Natural killer cell treated with Interleukin-12 subunit alpha and Interleukin-12 subunit beta and Interleukin-15 and Interleukin-18, amount 100 ng/mL, for 72 hours (primary cell): ENCODE data around the gene ATRNL1. TPM values are rescaled to one million over a fixed set of nuclear protein-coding genes. Genes with fewer than 3 reads are reported as not detected.
A peak's percentile ranks its signal among the peaks of the same experiment; 100 is the strongest.

Source experiments
- ATAC-seq, 2 donors: fragments of 150-1000 bp; cut with Tn5 transposase in 1 of 2; sonication (Bioruptor Pico), chemical (Tn5 transposase) in 1 of 2; 2 replicates each; pipeline ENCODE4 v1.10.0; 2021
- DNase-seq: peaks from one replicate; pipeline ENCODE4 v3.0.0; 2022; ENCODE audit warnings: low spot score
- H3K27ac Mint-ChIP-seq, 2 donors: 1 replicate in 1 of 2; 2 replicates in 1 of 2; pipeline ENCODE4 v1.8.0; 2022; ENCODE audit warnings: mixed read lengths in 2 of 2, mild to moderate bottlenecking in 1 of 2, moderate library complexity in 1 of 2
- H3K27me3 Mint-ChIP-seq, 2 donors: 1 replicate in 1 of 2; 2 replicates in 1 of 2; pipeline ENCODE4 v1.8.0; 2022; ENCODE audit warnings: mixed read lengths in 2 of 2
- H3K36me3 Mint-ChIP-seq: one replicate; pipeline ENCODE4 v1.8.0; 2022; ENCODE audit warnings: mixed read lengths
- H3K4me1 Mint-ChIP-seq, 2 donors: 1 replicate in 1 of 2; 2 replicates in 1 of 2; pipeline ENCODE4 v1.8.0; 2022; ENCODE audit warnings: low read depth in 2 of 2, mixed read lengths in 2 of 2, mild to moderate bottlenecking in 1 of 2
- H3K4me3 Mint-ChIP-seq: one replicate; pipeline ENCODE4 v1.8.0; 2022; ENCODE audit warnings: mixed read lengths
- H3K9me3 Mint-ChIP-seq: 2 replicates; pipeline ENCODE4 v1.8.0; 2022; ENCODE audit warnings: mixed read lengths
- total RNA-seq, 2 donors: library from RNA; stranded (reverse); gene quantifications; one replicate each; pipeline ENCODE4 v1.2.3, GENCODE V29; 2022

Gene ATRNL1
- total RNA-seq, 2 donors from 2014 or later = not detected

DNA sequence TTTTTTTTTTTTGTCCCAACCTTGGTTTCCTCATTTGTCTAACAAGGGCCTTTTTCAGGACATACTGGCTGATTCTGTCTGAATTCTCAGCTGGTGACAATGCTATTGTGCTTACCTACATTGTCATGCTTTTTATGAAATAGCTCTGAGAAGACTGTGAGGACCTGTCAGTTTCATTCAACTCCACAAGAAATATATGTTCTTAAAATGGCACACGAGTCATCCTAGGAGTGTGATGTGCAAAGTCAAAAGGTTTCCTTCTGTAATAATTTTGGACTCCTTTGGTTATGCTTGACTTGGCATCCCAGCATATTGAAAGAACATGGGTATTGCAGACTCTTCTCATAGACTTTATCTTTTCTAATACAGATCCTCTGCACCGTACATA is 863.8 kb downstream of the ATRNL1 start:
- no peak overlapping the region for H3K4me3 Mint-ChIP-seq
- no peak for DNase-seq
- H3K4me1 Mint-ChIP-seq = no peaks in the 10 kb centered on the region
- ATAC-seq = no peak
- H3K36me3 Mint-ChIP-seq = no peaks in the 10 kb centered on the region
- H3K27ac Mint-ChIP-seq = no peak overlapping the region
- H3K9me3 Mint-ChIP-seq = peaks cover 14% of the 10 kb centered on the region
- H3K27me3 Mint-ChIP-seq = no peaks in the 10 kb centered on the region

DNA sequence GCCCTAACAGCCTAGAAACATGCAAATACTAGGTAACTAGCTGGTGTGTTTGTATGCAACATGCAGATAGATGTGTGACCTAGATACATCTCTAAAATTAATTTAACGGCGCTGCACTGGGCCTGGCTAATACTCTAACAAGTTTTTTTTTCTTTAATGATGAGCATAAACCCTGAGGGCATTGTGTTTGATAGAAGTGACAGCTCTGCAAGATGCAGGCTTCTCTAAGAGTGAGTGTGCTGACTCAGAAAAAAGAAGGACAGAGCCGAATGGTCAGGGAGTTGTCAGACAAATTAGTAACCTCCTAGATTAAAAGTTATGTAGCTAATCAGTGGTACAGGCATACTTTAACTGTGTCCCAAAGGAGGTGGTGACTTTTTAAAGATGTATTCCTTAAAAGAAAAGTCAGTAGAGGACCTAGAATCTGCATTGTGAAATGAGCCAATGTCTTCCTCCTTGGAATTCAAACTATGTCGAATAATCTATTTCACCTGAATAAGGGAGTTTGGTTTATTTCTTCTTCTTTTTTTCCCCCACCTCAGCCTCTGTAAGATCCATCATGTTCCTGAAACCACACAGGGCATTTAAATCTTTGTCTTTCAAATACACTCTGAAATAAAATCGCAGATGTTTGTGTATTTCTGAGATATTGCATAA is 864.7 kb downstream of the ATRNL1 start:
- Mint-ChIP-seq H3K36me3 (no peaks in the 10 kb centered on the region), H3K4me1 (no peaks in the 10 kb centered on the region), H3K9me3 (peaks cover 17% of the 10 kb centered on the region), H3K27ac (no peak overlapping the region), H3K4me3 (no peak overlapping the region), H3K27me3 (no peaks in the 10 kb centered on the region)
- DNase-seq (no peak), ATAC-seq (no peak)

- Mint-ChIP-seq H3K36me3 (no peaks in the 10 kb centered on the region), H3K27ac (no peak overlapping the region), H3K4me3 (no peak overlapping the region), H3K4me1 (no peaks in the 10 kb centered on the region), H3K27me3 (no peaks in the 10 kb centered on the region), H3K9me3 (peaks cover 17% of the 10 kb centered on the region)
- ATAC-seq = no peak
- DNase-seq = no peak
Observed at GRCh38 chr10:115963848-115964247, 870.7 kb downstream of the ATRNL1 start.

GRCh38 chr10:115964827-115965226 is 871.7 kb downstream of the ATRNL1 start:
- Mint-ChIP-seq H3K27me3 (no peaks in the 10 kb centered on the region), H3K9me3 (peaks cover 15% of the 10 kb centered on the region), H3K4me1 (no peaks in the 10 kb centered on the region), H3K36me3 (no peaks in the 10 kb centered on the region), H3K27ac (no peak overlapping the region), H3K4me3 (no peak overlapping the region)
- ATAC-seq = no peak
- DNase-seq = no peak

DNA sequence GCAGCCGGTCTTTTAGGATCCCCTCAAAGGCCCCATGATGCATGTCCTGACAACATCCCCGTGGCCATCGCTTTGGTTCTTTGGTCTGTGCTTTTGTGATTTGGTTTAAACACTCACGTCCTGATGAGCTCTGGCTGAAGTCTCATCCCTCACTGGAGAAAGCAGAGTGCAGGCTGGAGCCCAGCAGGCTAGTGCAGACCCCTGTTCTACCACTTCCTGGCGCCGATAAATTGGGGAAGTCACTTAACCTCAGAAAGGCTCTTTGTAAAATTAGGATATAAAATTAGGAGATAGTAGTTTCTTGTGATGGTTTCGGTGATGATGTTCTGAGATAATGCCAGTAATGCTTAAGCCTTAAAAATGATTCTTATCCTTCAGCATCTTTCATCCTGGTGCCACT is 872.2 kb downstream of the ATRNL1 start:
- Mint-ChIP-seq H3K9me3 (peaks cover 14% of the 10 kb centered on the region), H3K27me3 (no peaks in the 10 kb centered on the region), H3K27ac (no peak overlapping the region), H3K4me1 (no peaks in the 10 kb centered on the region), H3K36me3 (no peaks in the 10 kb centered on the region), H3K4me3 (no peak overlapping the region)
- DNase-seq (no peak), ATAC-seq (no peak)

GRCh38 chr10:115968236-115968635 is 875.1 kb downstream of the ATRNL1 start:
- no peaks in the 10 kb centered on the region for H3K36me3 Mint-ChIP-seq
- H3K4me1 Mint-ChIP-seq = no peaks in the 10 kb centered on the region

DNA sequence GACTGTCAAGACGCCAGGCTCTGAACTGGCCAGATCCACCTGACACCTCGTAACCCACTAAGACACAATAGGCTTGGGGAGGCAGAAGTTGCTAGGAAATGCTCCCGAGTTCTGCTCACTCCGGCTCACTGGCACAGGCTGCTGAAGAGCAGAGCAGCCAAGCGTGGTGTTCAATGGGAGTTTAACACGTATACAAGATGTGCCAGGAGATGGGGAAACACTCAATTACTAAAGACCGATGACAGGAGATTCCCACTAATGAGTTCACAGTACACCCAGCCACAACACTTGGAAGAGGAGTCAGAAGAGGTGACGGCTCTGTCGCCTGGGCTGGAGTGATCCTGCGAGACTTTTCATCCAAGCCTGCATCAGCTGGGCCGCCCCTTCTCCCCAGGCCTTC is 876.4 kb downstream of the ATRNL1 start:
- peaks cover 28% of the 10 kb centered on the region for H3K9me3 Mint-ChIP-seq
- ATAC-seq (no peak), DNase-seq (no peak)
- H3K27ac Mint-ChIP-seq = no peak overlapping the region
- no peaks in the 10 kb centered on the region for H3K27me3 Mint-ChIP-seq
- H3K4me1 Mint-ChIP-seq = no peaks in the 10 kb centered on the region
- H3K4me3 Mint-ChIP-seq = no peak overlapping the region
- no peaks in the 10 kb centered on the region for H3K36me3 Mint-ChIP-seq

More at GRCh38 chr10:115968236-115968635, 875.1 kb downstream of the ATRNL1 start:
- peaks cover 25% of the 10 kb centered on the region for H3K9me3 Mint-ChIP-seq
- DNase-seq = no peak
- H3K27ac Mint-ChIP-seq = no peak overlapping the region
- H3K27me3 Mint-ChIP-seq = no peaks in the 10 kb centered on the region
- ATAC-seq = no peak
- H3K4me3 Mint-ChIP-seq = no peak overlapping the region

DNA sequence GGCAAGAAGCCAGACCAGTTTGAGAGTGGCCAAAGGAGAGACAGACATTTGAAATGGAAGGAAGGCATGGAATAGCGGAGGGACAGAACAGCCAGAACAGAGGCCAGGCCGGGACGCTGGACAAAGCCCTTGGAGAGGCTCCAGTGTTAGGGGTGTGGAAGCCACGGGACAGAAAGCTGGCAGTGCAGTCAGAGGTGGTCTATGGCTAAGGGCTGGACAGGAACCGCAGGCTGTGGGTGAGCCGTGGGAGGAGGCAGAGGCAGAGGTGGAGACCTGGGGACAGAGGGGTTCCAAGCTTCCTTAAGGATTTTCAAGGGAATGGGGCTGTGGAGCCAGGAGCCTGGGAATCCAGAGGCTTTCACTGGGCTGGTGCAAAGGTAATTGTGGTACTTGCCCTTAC is 878.8 kb downstream of the ATRNL1 start:
- no peaks in the 10 kb centered on the region for H3K27me3 Mint-ChIP-seq
- no peak for DNase-seq
- peaks cover 28% of the 10 kb centered on the region for H3K9me3 Mint-ChIP-seq
- no peak overlapping the region for H3K27ac Mint-ChIP-seq
- no peaks in the 10 kb centered on the region for H3K4me1 Mint-ChIP-seq
- H3K4me3 Mint-ChIP-seq = no peak overlapping the region
- peak in 1 of 2 donors; percentile 32 for ATAC-seq
- no peaks in the 10 kb centered on the region for H3K36me3 Mint-ChIP-seq

- H3K9me3 Mint-ChIP-seq = peaks cover 27% of the 10 kb centered on the region
- DNase-seq (no peak), ATAC-seq (no peak)
- no peaks in the 10 kb centered on the region for H3K36me3 Mint-ChIP-seq
- H3K27ac Mint-ChIP-seq = no peak overlapping the region
- no peaks in the 10 kb centered on the region for H3K4me1 Mint-ChIP-seq
- no peaks in the 10 kb centered on the region for H3K27me3 Mint-ChIP-seq
- H3K4me3 Mint-ChIP-seq = no peak overlapping the region
Observed at GRCh38 chr10:115972426-115972825, 879.3 kb downstream of the ATRNL1 start.

- Mint-ChIP-seq H3K27ac (no peak overlapping the region), H3K4me1 (no peaks in the 10 kb centered on the region), H3K9me3 (peaks cover 21% of the 10 kb centered on the region), H3K4me3 (no peak overlapping the region), H3K36me3 (no peaks in the 10 kb centered on the region), H3K27me3 (no peaks in the 10 kb centered on the region)
- no peak for ATAC-seq
- DNase-seq = no peak
Observed at GRCh38 chr10:115974351-115974750, 881.2 kb downstream of the ATRNL1 start.

GRCh38 chr10:115974816-115975430 is 881.8 kb downstream of the ATRNL1 start:
- no peak for ATAC-seq
- Mint-ChIP-seq H3K4me1 (no peaks in the 10 kb centered on the region), H3K4me3 (no peak overlapping the region), H3K27me3 (no peaks in the 10 kb centered on the region), H3K9me3 (peaks cover 21% of the 10 kb centered on the region), H3K36me3 (no peaks in the 10 kb centered on the region), H3K27ac (no peak overlapping the region)
- DNase-seq = no peak

DNA sequence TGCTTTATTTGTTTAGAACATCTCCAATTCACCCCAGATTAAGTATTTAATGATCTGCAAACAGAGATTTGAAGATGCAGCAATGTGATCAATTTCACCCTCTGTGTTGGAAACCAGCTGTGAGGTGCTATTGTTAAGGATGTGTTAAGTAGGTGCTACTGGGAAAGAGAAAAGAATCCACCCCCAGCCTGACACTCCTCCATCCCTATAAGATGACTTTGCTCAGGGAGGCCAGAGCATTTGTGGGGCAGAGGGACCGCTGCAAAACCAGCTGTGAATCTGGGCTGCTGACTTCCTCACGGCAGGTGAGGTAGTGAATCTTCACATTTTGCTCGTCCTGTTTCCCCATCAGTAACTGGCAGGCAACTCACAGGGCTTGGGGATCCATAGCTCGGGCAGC is 882.3 kb downstream of the ATRNL1 start:
- no peaks in the 10 kb centered on the region for H3K4me1 Mint-ChIP-seq
- H3K36me3 Mint-ChIP-seq = no peaks in the 10 kb centered on the region
- H3K27ac Mint-ChIP-seq = no peak overlapping the region
- H3K4me3 Mint-ChIP-seq = no peak overlapping the region
- DNase-seq (no peak), ATAC-seq (no peak)
- no peaks in the 10 kb centered on the region for H3K27me3 Mint-ChIP-seq
- peaks cover 21% of the 10 kb centered on the region for H3K9me3 Mint-ChIP-seq

DNA sequence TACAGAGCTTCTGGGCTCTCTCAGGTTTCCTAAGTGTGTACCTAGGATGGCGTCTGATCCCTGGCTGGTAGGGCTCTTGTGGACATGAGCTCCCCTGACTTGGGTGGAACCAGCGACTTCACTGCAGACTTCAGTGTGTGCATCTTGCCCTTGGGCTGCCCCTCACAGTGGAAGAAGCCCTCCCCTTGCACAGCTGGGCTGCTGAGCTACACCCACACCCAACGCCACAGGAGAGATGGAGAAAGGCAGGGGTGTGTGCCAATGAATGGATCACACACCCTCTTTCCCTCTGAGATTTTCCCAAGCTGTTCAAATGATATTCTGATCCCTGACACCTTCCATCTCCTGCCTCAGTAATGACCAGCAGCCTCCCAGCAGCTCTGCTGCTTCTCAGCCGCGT is 883.2 kb downstream of the ATRNL1 start:
- Mint-ChIP-seq H3K36me3 (no peaks in the 10 kb centered on the region), H3K27me3 (no peaks in the 10 kb centered on the region)

GRCh38 chr10:115977855-115978254 is 884.7 kb downstream of the ATRNL1 start:
- Mint-ChIP-seq H3K27ac (no peak overlapping the region), H3K9me3 (peaks cover 8% of the 10 kb centered on the region), H3K4me1 (no peaks in the 10 kb centered on the region), H3K4me3 (no peak overlapping the region), H3K27me3 (no peaks in the 10 kb centered on the region), H3K36me3 (no peaks in the 10 kb centered on the region)
- no peak for DNase-seq
- ATAC-seq = no peak

More for the DNA sequence above, 883.2 kb downstream of the ATRNL1 start:
- ATAC-seq (no peak), DNase-seq (no peak)
- H3K9me3 Mint-ChIP-seq = peaks cover 18% of the 10 kb centered on the region
- no peak overlapping the region for H3K27ac Mint-ChIP-seq
- H3K4me1 Mint-ChIP-seq = no peaks in the 10 kb centered on the region
- no peak overlapping the region for H3K4me3 Mint-ChIP-seq

DNA sequence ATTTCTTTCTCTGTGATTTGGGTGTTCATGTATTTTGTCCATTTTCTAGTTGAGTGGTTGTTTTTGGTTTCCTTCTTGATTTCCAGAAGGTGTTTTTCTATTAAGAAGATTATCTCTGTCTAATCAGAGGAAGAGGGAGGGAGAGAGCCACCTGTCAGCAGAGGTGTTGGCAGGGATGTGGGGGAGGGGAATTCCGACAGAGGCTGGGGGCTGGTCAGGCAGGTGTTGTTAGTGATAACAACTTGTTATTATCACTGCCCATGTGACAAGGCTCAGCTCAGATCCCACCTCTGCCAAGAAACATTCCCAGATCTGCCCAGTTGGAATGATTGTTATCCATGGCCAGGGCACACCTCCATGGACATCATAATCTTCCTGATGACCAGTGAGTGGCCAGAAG is 886.4 kb downstream of the ATRNL1 start:
- H3K9me3 Mint-ChIP-seq = no peaks in the 10 kb centered on the region
- no peak overlapping the region for H3K27ac Mint-ChIP-seq
- H3K36me3 Mint-ChIP-seq = no peaks in the 10 kb centered on the region
- no peak for DNase-seq
- no peak overlapping the region for H3K4me3 Mint-ChIP-seq
- no peaks in the 10 kb centered on the region for H3K4me1 Mint-ChIP-seq
- no peaks in the 10 kb centered on the region for H3K27me3 Mint-ChIP-seq
- ATAC-seq = no peak
